Adrenal gland (tissue), 5 donors: ENCODE results near the gene DCP2.

ENCODE experiments used
- POLR2A ChIP-seq, 2 donors: fragments of 450-650 bp; IDR thresholded peaks; one replicate each; pipeline ENCODE4 v1.6.1; 2017; ENCODE audit warnings: antibody characterized with exemption in 2 of 2, mild to moderate bottlenecking in 2 of 2, moderate library complexity in 1 of 2
- TF ChIP-seq, protein P1 (sequence below), 6 experiments: fragments of 450-650 bp in 4 of 6; fragments of 200-600 bp in 2 of 6; sonication (generic) in 1 of 6; IDR thresholded peaks; 1 replicate in 5 of 6; 2 replicates in 1 of 6; pipeline versions ENCODE4 v1.5.1 to v1.8.0; 2016 to 2021; ENCODE audit warnings: antibody characterized with exemption in 6 of 6, mild to moderate bottlenecking in 2 of 6, moderate library complexity in 1 of 6
- donor health status: DM: no; HTN: no; CAD: no.

DNA sequence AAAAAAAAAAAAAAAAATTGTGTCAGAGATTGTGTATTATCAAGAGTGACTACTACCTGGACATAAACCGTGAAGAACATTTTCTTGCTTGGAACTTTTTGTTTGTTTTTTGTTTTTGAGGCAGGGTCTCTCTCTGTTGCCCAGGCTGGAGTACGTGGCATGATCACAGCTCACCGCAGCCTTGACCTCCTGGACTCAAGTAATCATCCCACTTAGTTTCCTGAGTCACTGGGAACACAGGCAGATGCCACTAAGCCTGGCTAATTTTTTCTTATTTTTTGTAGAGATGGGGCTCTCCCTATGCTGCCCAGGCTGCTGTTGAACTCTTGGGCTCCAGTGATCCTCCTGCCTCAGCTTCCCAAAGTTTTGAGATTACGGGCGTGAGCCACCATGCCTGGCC lies 25.8 kb downstream of the DCP2 start:
- TF ChIP-seq, protein P1, sequence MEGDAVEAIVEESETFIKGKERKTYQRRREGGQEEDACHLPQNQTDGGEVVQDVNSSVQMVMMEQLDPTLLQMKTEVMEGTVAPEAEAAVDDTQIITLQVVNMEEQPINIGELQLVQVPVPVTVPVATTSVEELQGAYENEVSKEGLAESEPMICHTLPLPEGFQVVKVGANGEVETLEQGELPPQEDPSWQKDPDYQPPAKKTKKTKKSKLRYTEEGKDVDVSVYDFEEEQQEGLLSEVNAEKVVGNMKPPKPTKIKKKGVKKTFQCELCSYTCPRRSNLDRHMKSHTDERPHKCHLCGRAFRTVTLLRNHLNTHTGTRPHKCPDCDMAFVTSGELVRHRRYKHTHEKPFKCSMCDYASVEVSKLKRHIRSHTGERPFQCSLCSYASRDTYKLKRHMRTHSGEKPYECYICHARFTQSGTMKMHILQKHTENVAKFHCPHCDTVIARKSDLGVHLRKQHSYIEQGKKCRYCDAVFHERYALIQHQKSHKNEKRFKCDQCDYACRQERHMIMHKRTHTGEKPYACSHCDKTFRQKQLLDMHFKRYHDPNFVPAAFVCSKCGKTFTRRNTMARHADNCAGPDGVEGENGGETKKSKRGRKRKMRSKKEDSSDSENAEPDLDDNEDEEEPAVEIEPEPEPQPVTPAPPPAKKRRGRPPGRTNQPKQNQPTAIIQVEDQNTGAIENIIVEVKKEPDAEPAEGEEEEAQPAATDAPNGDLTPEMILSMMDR (IDR thresholded peaks at IDR 0.05), result no peak
- no peak for TF ChIP-seq POLR2A (IDR thresholded peaks at IDR 0.05)
